Stimulated activated CD4-positive, alpha-beta T cell treated with anti-CD3 and anti-CD28 coated beads, Interleukin-15, amount 100 ng/mL, for 1 hour (primary cell): ENCODE data around the gene ANKDD1B.

Source experiments
- DNase-seq, 2 donors: peaks; one replicate each; pipeline ENCODE4 v3.0.0-alpha.2; 2020; ENCODE audit warnings: low read depth in 1 of 2, low spot score in 1 of 2

Gene ANKDD1B

GRCh38 chr5:75616371-75616881 is 5.2 kb downstream of the ANKDD1B start:
- no peak for DNase-seq

- no peak for DNase-seq
These were observed 5.8 kb downstream of the ANKDD1B start for GRCh38 chr5:75616971-75617621.

- DNase-seq = no peak
These were observed 6.6 kb downstream of the ANKDD1B start for GRCh38 chr5:75617736-75618352.

- no peak for DNase-seq
These were observed 9.1 kb downstream of the ANKDD1B start for GRCh38 chr5:75620184-75620959.

- DNase-seq = no peak
These were observed 11.3 kb downstream of the ANKDD1B start for GRCh38 chr5:75622564-75622963.

GRCh38 chr5:75623846-75624245 is 12.6 kb downstream of the ANKDD1B start:
- DNase-seq = no peak

- DNase-seq = no peak
These were observed 15.7 kb downstream of the ANKDD1B start for GRCh38 chr5:75626959-75627358.

GRCh38 chr5:75627801-75628200 is 16.5 kb downstream of the ANKDD1B start:
- no peak for DNase-seq

- DNase-seq = no peak
These were observed 19.6 kb downstream of the ANKDD1B start for GRCh38 chr5:75630875-75631274.

- DNase-seq = no peak
These were observed 21.1 kb downstream of the ANKDD1B start for GRCh38 chr5:75632321-75632720.

- no peak for DNase-seq
These were observed 26.7 kb downstream of the ANKDD1B start for GRCh38 chr5:75637949-75638348.

- DNase-seq = no peak
These were observed 28.5 kb downstream of the ANKDD1B start for GRCh38 chr5:75639535-75640311.

- DNase-seq = no peak
These were observed 29.1 kb downstream of the ANKDD1B start for GRCh38 chr5:75640395-75640794.

- DNase-seq = no peak
These were observed 29.6 kb downstream of the ANKDD1B start for GRCh38 chr5:75640826-75641225.

- no peak for DNase-seq
These were observed 37.5 kb downstream of the ANKDD1B start for GRCh38 chr5:75648712-75649111.

GRCh38 chr5:75651575-75652238 is 40.5 kb downstream of the ANKDD1B start:
- DNase-seq = no peak

GRCh38 chr5:75653521-75653920 is 42.3 kb downstream of the ANKDD1B start:
- DNase-seq = no peak

- no peak for DNase-seq
These were observed 43.5 kb downstream of the ANKDD1B start for GRCh38 chr5:75654693-75655295.

- no peak for DNase-seq
These were observed 45.2 kb downstream of the ANKDD1B start for GRCh38 chr5:75656311-75657003.
